ENCODE data around the gene ZBTB17.

The ZBTB17 gene

GRCh38 chr1:15958793-15959192 lies 17.1 kb downstream of the ZBTB17 start:
- DNase-seq, result no peak

- no peak for DNase-seq
Observed at GRCh38 chr1:15958111-15958510, 17.8 kb downstream of the ZBTB17 start.

- DNase-seq, result no peak
Observed at GRCh38 chr1:15957221-15958095, 18.4 kb downstream of the ZBTB17 start.

- DNase-seq, result no peak
Observed at GRCh38 chr1:15956150-15956549, 19.8 kb downstream of the ZBTB17 start.

GRCh38 chr1:15955552-15955951 lies 20.3 kb downstream of the ZBTB17 start:
- no peak for DNase-seq

- no peak for DNase-seq
Observed at GRCh38 chr1:15954316-15954715, 21.6 kb downstream of the ZBTB17 start.

- no peak for DNase-seq
Observed at GRCh38 chr1:15953791-15954241, 22.1 kb downstream of the ZBTB17 start.

GRCh38 chr1:15953294-15953771 lies 22.6 kb downstream of the ZBTB17 start:
- no peak for DNase-seq

- DNase-seq, result peak; percentile 75
Observed at GRCh38 chr1:15952317-15953258, 23.3 kb downstream of the ZBTB17 start.

- peak; percentile 35 for DNase-seq
Observed at GRCh38 chr1:15951341-15952153, 24.4 kb downstream of the ZBTB17 start.

- DNase-seq, result no peak
Observed at GRCh38 chr1:15950763-15951295, 25.1 kb downstream of the ZBTB17 start.

GRCh38 chr1:15950302-15950701 lies 25.6 kb downstream of the ZBTB17 start:
- DNase-seq, result no peak

- DNase-seq, result peak; percentile 97
Observed at GRCh38 chr1:15949453-15950245, 26.3 kb downstream of the ZBTB17 start.

GRCh38 chr1:15948595-15949452 lies 27.1 kb downstream of the ZBTB17 start:
- no peak for DNase-seq

- DNase-seq, result no peak
Observed at GRCh38 chr1:15948091-15948591, 27.8 kb downstream of the ZBTB17 start.

- DNase-seq, result no peak
Observed at GRCh38 chr1:15947382-15948090, 28.4 kb downstream of the ZBTB17 start.

GRCh38 chr1:15946571-15947381 lies 29.1 kb downstream of the ZBTB17 start:
- no peak for DNase-seq

GRCh38 chr1:15945832-15946448 lies 30.0 kb downstream of the ZBTB17 start:
- DNase-seq, result no peak

All from CD4-positive, alpha-beta T cell treated with Interleukin-15 for 1 hour (primary cell).